HEK293 (cell line): ENCODE results near the gene DMD.

Source experiments
- GLIS2 ChIP-seq: fragments of 450-650 bp; formaldehyde crosslinking; IDR thresholded peaks from 2 replicates; pipeline ENCODE4 v1.5.1; 2016; ENCODE audit warnings: missing biosample characterization, missing genetic modification characterization
- TCF7L2 ChIP-seq: IDR thresholded peaks from 2 replicates; pipeline ENCODE4 v1.6.1; 2011; ENCODE audit warnings: low read depth, mild to moderate bottlenecking, inconsistent platforms, low read length, moderate library complexity, borderline replicate concordance
- ZBTB1 ChIP-seq: fragments of 450-650 bp; formaldehyde crosslinking; IDR thresholded peaks from 2 replicates; pipeline ENCODE4 v1.5.1; 2016; ENCODE audit warnings: missing biosample characterization, missing genetic modification characterization
- ZBTB17 ChIP-seq: fragments of 450-650 bp; formaldehyde crosslinking; IDR thresholded peaks from 2 replicates; pipeline ENCODE4 v1.5.1; 2016; ENCODE audit warnings: missing biosample characterization, missing genetic modification characterization
- ZBTB7A ChIP-seq: fragments of 450-650 bp; formaldehyde crosslinking; IDR thresholded peaks from 2 replicates; pipeline ENCODE4 v1.5.1; 2016; ENCODE audit warnings: low read depth, missing biosample characterization, missing genetic modification characterization
- ZFP69B ChIP-seq: fragments of 450-650 bp; formaldehyde crosslinking; IDR thresholded peaks from 2 replicates; pipeline ENCODE4 v1.5.1; 2016; ENCODE audit warnings: missing biosample characterization, missing genetic modification characterization
- ZNF24 ChIP-seq: fragments of 450-650 bp; formaldehyde crosslinking; IDR thresholded peaks from 2 replicates; pipeline ENCODE4 v1.5.1; 2016; ENCODE audit warnings: missing biosample characterization, missing genetic modification characterization
- ZNF311 ChIP-seq: fragments of 450-650 bp; formaldehyde crosslinking; IDR thresholded peaks from 2 replicates; pipeline ENCODE4 v1.5.1; 2017; ENCODE audit warnings: missing biosample characterization, missing genetic modification characterization, borderline replicate concordance
- ZNF843 ChIP-seq: fragments of 450-650 bp; formaldehyde crosslinking; IDR thresholded peaks from 2 replicates; pipeline ENCODE4 v1.5.1; 2016; ENCODE audit warnings: missing biosample characterization, missing genetic modification characterization
- TF ChIP-seq, protein P1 (sequence below): fragments of 450-650 bp; formaldehyde crosslinking; IDR thresholded peaks from 2 replicates; pipeline ENCODE4 v1.5.1; 2016; ENCODE audit warnings: missing biosample characterization, missing genetic modification characterization
- TF ChIP-seq, protein P2 (sequence below): fragments of 450-650 bp; formaldehyde crosslinking; IDR thresholded peaks from 2 replicates; pipeline ENCODE4 v1.5.1; 2016; ENCODE audit warnings: missing biosample characterization, missing genetic modification characterization
- TF ChIP-seq, protein P3 (sequence below): fragments of 450-650 bp; IDR thresholded peaks from 2 replicates; pipeline ENCODE4 v1.5.1; 2018; ENCODE audit warnings: missing biosample characterization, missing genetic modification characterization
- TF ChIP-seq, protein P4 (sequence below): fragments of 450-650 bp; formaldehyde crosslinking; IDR thresholded peaks from 2 replicates; pipeline ENCODE4 v1.5.1; 2016; ENCODE audit warnings: missing biosample characterization, missing genetic modification characterization, low read depth

DNA sequence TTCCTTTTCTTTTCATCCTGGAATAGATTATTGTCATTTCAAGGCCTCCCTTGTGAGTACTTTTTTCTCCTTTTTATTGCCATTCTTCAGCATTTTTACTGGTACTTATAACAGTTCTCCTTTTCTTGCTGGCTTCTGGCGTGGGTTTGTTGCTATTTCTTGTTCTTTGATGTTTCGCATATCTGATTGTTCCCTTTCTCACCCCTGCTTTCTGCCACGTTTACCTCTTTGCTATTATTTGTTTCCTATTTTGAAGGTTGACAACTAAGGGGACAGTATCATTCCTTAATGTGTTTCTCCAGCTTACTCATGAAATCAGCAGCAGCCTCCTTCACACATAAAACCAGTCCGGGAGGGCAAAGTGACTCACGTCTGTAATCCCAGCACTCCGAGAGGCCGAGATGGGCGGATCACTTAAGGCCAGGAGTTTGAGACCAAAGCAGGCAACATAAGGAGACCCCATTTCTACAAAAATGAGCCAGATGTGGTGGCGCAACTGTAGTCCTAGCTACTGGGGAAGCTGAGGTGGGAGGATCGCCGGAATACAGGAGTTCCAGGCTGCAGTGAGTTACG lies 72.6 kb downstream of the DMD start:
- no peak for TF ChIP-seq ZNF24 (tag by site-specific recombination)
- TF ChIP-seq, protein P1, sequence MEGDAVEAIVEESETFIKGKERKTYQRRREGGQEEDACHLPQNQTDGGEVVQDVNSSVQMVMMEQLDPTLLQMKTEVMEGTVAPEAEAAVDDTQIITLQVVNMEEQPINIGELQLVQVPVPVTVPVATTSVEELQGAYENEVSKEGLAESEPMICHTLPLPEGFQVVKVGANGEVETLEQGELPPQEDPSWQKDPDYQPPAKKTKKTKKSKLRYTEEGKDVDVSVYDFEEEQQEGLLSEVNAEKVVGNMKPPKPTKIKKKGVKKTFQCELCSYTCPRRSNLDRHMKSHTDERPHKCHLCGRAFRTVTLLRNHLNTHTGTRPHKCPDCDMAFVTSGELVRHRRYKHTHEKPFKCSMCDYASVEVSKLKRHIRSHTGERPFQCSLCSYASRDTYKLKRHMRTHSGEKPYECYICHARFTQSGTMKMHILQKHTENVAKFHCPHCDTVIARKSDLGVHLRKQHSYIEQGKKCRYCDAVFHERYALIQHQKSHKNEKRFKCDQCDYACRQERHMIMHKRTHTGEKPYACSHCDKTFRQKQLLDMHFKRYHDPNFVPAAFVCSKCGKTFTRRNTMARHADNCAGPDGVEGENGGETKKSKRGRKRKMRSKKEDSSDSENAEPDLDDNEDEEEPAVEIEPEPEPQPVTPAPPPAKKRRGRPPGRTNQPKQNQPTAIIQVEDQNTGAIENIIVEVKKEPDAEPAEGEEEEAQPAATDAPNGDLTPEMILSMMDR (tag by site-specific recombination), result no peak
- TF ChIP-seq ZBTB17, result no peak
- TF ChIP-seq ZFP69B (tag by site-specific recombination), result no peak
- TF ChIP-seq, protein P2, sequence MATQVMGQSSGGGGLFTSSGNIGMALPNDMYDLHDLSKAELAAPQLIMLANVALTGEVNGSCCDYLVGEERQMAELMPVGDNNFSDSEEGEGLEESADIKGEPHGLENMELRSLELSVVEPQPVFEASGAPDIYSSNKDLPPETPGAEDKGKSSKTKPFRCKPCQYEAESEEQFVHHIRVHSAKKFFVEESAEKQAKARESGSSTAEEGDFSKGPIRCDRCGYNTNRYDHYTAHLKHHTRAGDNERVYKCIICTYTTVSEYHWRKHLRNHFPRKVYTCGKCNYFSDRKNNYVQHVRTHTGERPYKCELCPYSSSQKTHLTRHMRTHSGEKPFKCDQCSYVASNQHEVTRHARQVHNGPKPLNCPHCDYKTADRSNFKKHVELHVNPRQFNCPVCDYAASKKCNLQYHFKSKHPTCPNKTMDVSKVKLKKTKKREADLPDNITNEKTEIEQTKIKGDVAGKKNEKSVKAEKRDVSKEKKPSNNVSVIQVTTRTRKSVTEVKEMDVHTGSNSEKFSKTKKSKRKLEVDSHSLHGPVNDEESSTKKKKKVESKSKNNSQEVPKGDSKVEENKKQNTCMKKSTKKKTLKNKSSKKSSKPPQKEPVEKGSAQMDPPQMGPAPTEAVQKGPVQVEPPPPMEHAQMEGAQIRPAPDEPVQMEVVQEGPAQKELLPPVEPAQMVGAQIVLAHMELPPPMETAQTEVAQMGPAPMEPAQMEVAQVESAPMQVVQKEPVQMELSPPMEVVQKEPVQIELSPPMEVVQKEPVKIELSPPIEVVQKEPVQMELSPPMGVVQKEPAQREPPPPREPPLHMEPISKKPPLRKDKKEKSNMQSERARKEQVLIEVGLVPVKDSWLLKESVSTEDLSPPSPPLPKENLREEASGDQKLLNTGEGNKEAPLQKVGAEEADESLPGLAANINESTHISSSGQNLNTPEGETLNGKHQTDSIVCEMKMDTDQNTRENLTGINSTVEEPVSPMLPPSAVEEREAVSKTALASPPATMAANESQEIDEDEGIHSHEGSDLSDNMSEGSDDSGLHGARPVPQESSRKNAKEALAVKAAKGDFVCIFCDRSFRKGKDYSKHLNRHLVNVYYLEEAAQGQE (tag by site-specific recombination), result no peak
- TF ChIP-seq ZBTB1 (tag by site-specific recombination), result no peak
- TF ChIP-seq ZBTB7A (tag by site-specific recombination), result no peak
- TF ChIP-seq GLIS2 (tag by site-specific recombination), result no peak
- TF ChIP-seq, protein P3, sequence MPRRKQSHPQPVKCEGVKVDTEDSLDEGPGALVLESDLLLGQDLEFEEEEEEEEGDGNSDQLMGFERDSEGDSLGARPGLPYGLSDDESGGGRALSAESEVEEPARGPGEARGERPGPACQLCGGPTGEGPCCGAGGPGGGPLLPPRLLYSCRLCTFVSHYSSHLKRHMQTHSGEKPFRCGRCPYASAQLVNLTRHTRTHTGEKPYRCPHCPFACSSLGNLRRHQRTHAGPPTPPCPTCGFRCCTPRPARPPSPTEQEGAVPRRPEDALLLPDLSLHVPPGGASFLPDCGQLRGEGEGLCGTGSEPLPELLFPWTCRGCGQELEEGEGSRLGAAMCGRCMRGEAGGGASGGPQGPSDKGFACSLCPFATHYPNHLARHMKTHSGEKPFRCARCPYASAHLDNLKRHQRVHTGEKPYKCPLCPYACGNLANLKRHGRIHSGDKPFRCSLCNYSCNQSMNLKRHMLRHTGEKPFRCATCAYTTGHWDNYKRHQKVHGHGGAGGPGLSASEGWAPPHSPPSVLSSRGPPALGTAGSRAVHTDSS, result no peak
- TF ChIP-seq ZNF843 (tag by site-specific recombination), result no peak
- TF ChIP-seq TCF7L2, result peak; percentile 70; the same call in 1 of the 2 replicates
- TF ChIP-seq, protein P4, sequence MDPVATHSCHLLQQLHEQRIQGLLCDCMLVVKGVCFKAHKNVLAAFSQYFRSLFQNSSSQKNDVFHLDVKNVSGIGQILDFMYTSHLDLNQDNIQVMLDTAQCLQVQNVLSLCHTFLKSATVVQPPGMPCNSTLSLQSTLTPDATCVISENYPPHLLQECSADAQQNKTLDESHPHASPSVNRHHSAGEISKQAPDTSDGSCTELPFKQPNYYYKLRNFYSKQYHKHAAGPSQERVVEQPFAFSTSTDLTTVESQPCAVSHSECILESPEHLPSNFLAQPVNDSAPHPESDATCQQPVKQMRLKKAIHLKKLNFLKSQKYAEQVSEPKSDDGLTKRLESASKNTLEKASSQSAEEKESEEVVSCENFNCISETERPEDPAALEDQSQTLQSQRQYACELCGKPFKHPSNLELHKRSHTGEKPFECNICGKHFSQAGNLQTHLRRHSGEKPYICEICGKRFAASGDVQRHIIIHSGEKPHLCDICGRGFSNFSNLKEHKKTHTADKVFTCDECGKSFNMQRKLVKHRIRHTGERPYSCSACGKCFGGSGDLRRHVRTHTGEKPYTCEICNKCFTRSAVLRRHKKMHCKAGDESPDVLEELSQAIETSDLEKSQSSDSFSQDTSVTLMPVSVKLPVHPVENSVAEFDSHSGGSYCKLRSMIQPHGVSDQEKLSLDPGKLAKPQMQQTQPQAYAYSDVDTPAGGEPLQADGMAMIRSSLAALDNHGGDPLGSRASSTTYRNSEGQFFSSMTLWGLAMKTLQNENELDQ (tag by site-specific recombination), result no peak
- TF ChIP-seq ZNF311, result no peak
